Measurements from ENCODE around the gene SLC35F3.

The SLC35F3 gene

GRCh38 chr1:234288946-234289345, 384.5 kb downstream of the SLC35F3 start:
- no peak for TF ChIP-seq CTCF (IDR thresholded peaks at IDR 0.05; ENCODE audit: control insufficient read depth, extremely low read depth, insufficient read depth)

GRCh38 chr1:234289538-234290305, 385.2 kb downstream of the SLC35F3 start:
- no peak for DNase-seq (ENCODE audit: low read depth)
- H3K4me3 ChIP-seq (ENCODE audit: low read depth, low read length) = no peak overlapping the region
- TF ChIP-seq CTCF (IDR thresholded peaks at IDR 0.05; ENCODE audit: control insufficient read depth, extremely low read depth, insufficient read depth) = no peak

More at GRCh38 chr1:234288946-234289345, 384.5 kb downstream of the SLC35F3 start:
- DNase-seq (ENCODE audit: low read depth) = no peak
- H3K4me3 ChIP-seq (ENCODE audit: low read depth, low read length) = no peak overlapping the region

- DNase-seq (ENCODE audit: low read depth) = no peak
- no peak for TF ChIP-seq CTCF (IDR thresholded peaks at IDR 0.05; ENCODE audit: control insufficient read depth, extremely low read depth, insufficient read depth)
- no peak overlapping the region for H3K4me3 ChIP-seq (ENCODE audit: low read depth, low read length)
Measured at GRCh38 chr1:234292011-234292410, 387.5 kb downstream of the SLC35F3 start.

- TF ChIP-seq CTCF (IDR thresholded peaks at IDR 0.05; ENCODE audit: control insufficient read depth, extremely low read depth, insufficient read depth) = no peak
- no peak for DNase-seq (ENCODE audit: low read depth)
- H3K4me3 ChIP-seq (ENCODE audit: low read depth, low read length) = no peak overlapping the region
Measured at GRCh38 chr1:234292548-234292947, 388.1 kb downstream of the SLC35F3 start.

GRCh38 chr1:234294109-234294817, 389.8 kb downstream of the SLC35F3 start:
- DNase-seq (ENCODE audit: low read depth) = no peak
- H3K4me3 ChIP-seq (ENCODE audit: low read depth, low read length) = no peak overlapping the region
- TF ChIP-seq CTCF (IDR thresholded peaks at IDR 0.05; ENCODE audit: control insufficient read depth, extremely low read depth, insufficient read depth) = no peak

- no peak for DNase-seq (ENCODE audit: low read depth)
- no peak for TF ChIP-seq CTCF (IDR thresholded peaks at IDR 0.05; ENCODE audit: control insufficient read depth, extremely low read depth, insufficient read depth)
- no peak overlapping the region for H3K4me3 ChIP-seq (ENCODE audit: low read depth, low read length)
Measured at GRCh38 chr1:234295068-234295467, 390.6 kb downstream of the SLC35F3 start.

Data from LNCaP clone FGC (cell line).